Esophagus squamous epithelium (tissue), 4 donors: ENCODE measurements around the gene CHST8.

Experiments used
- CTCF ChIP-seq, 6 experiments: fragments of 450-650 bp in 4 of 6; fragments of 200-600 bp in 2 of 6; sonication (generic) in 2 of 6; IDR thresholded peaks; one replicate each; pipeline ENCODE4 v1.5.1; 2016 to 2019; ENCODE audit warnings: antibody characterized with exemption in 6 of 6, mild to moderate bottlenecking in 4 of 6, moderate library complexity in 4 of 6
- POLR2A ChIP-seq, 4 donors: fragments of 450-650 bp; IDR thresholded peaks; one replicate each; pipeline ENCODE4 v1.6.1; 2017; ENCODE audit warnings: antibody characterized with exemption in 4 of 4, mild to moderate bottlenecking in 4 of 4, moderate library complexity in 3 of 4

- TF ChIP-seq POLR2A (IDR thresholded peaks at IDR 0.05) (no peak), CTCF (IDR thresholded peaks at IDR 0.05) (no peak)
Observed at GRCh38 chr19:33676999-33677665, 55.4 kb downstream of the CHST8 start.
